HG03103 (cell line): ENCODE measurements around the gene RAF1.
A peak's percentile ranks its signal among the peaks of the same experiment; 100 is the strongest.
"Not testable (repeated sequence)": the region's sequence is repeated elsewhere in the genome, so short reads cannot be mapped to it uniquely, and the experiment has no call there.

ENCODE experiments used
- ATAC-seq: cut with Tn5 transposase; IDR thresholded peaks from one replicate; pipeline ENCODE4 v1.9.1; 2021; ENCODE audit warnings: low read depth; ENCODE audit not compliant: unreplicated experiment

The RAF1 gene

DNA sequence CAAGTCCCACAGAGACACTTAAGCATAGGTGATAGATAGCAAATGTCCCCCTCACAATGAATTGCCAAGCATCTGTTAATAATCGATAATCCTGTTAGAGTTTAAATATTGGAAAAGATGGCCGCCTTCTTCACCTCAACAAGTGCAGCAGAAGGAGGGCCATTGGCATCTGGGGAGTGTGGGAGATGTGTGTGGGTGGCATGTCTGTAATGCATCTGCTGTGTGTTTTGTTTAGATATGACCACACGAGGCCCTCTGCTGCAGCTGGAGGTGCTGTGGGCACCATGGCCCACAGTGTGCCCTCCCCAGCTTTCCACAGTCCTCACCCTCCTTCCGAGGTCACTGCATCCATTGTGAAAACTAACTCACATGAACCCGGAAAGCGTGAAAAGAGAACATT is 94.1 kb downstream of the RAF1 start:
- no peak for ATAC-seq

DNA sequence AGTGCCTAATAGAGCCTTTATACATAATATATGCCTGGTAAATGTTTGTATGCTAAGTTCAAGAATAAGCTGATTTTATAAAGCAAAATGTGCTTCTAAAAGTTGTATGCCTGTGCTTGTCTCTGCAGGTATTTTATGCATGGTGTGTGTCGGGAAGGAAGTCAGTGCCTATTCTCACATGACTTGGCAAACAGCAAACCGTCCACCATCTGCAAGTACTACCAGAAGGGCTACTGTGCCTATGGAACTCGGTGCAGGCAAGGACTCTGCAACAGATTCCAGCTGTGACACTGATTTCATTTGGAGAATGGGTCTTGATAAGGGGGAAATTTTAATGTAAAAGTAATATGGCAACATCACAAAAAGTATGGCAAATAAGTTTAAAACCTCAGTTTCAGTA is 95.2 kb downstream of the RAF1 start:
- ATAC-seq: no peak

DNA sequence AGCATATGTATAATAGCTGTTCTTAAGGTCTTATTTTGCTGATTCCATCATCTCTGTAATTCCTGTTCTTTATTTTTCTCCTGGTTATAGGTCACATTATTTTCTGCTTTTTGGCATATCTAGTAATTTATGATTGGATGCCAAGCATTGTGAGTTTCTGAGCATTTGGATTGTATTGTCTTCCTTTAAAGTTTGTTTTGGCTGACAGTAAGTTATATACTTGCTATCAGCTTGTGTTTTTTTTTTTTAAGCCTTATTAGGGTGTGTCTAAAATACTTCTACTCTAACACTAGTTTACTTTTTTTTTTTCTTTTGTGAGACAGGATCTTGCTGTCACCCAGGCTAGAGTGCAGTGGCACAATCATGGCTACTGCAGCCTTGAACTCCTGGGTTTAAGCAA is 96.9 kb downstream of the RAF1 start:
- no peak for ATAC-seq

DNA sequence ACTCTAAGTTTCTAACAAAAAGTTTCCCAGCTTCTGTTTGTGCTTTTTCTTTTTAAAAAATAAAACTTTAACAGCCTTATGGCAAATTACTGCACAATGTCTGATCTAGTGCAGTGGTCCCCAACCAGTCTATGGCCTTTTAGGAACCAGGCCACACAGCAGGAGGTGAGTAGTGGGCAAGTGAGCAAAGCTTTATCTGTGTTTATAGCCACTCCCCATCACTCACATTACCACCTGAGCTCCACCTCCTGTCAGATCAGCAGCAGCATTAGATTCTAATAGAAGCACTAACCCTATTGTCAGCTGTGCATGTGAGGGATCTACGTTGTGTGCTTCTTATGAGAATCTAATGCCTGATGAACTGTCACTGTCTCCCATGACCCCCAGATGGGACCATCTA is 101.5 kb downstream of the RAF1 start:
- no peak for ATAC-seq

DNA sequence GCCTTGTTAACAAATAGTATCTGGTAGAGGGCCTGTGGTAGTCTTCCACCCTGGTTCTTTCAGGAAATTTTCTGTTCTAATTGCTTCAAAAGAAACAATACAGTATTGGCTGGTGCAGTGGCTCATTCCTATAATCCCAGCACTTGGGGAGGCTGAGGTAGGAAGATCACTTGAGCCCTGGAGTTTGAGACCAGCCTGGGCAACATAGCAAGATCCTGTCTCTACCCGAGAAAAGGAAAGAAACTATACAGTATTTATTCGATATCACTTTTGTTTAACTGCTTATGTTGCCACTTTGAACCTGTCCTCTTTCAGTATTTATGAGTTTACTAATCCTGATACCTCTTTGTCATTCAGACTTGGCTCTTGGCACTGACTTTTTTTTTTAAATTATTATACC is 102.5 kb downstream of the RAF1 start:
- ATAC-seq: no peak

DNA sequence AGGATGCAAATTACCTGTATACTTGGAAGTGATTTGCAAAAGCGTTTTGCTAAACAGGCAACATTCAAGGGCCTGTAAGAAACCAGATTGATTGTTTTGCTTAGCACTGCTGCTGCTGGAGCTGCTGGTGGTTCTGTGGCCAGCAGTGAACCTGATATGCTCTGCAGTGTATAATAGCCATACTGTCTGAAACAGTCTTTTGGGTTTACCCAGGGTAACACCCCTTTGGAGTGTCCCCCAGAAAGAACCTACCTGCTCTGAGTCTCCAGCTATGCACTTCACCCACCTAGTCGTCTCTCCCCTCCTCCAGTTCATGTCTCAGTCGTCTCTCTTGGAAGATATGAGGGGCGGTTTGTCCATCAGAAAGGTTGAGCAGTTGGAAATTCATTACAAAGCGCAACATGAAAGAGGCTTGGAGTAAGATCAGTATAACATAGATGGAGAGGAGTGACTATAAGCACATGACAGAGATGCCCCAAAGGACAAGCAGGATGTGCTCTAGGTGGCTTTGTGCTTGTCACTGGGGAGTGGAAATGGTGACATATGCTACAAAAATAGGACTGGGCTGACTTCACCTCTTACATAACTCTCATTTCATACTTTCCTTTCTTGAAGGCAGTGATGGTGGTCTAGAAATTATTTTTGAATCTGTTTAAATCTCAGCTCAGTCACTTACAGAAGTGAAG is 103.3 kb downstream of the RAF1 start:
- peak; percentile 48 for ATAC-seq

DNA sequence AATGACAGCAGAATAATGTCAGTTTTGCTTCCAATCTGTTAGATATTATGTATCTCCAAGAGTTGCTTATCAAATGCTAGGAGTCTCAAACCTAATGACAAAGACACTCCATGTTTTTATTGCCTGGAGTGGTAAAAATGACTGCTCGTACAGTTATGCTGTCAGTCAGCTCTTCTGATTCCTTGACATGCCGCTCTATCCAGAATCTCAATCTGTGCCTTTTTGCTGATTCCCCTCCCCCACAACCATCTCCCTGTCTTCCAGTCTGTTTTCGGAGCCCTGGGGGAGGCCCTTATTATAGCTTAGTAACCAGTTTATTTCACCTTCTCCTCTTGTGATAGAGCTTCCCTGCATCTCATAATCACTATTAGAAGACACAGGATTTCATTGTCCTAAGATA is 104.4 kb downstream of the RAF1 start:
- ATAC-seq: no peak

DNA sequence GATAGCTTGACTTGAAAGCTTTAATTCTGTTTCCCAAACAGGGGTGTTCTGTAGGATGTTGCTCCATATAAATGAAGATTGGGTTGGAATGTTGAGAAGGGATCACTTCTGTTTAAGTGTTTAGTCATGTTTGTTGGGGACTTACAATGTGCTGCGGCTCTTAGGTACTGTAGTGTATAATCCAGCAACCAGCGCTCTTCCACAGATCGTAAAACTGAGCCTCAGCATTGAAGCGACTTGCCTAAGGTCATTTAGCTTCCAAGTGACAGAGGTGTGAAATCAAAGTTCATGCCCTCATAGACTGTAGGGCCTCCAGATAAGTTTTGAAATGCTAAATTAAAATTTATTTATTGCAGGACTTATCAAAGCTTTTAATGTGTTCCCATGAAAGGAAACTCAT is 105.2 kb downstream of the RAF1 start:
- no peak for ATAC-seq

DNA sequence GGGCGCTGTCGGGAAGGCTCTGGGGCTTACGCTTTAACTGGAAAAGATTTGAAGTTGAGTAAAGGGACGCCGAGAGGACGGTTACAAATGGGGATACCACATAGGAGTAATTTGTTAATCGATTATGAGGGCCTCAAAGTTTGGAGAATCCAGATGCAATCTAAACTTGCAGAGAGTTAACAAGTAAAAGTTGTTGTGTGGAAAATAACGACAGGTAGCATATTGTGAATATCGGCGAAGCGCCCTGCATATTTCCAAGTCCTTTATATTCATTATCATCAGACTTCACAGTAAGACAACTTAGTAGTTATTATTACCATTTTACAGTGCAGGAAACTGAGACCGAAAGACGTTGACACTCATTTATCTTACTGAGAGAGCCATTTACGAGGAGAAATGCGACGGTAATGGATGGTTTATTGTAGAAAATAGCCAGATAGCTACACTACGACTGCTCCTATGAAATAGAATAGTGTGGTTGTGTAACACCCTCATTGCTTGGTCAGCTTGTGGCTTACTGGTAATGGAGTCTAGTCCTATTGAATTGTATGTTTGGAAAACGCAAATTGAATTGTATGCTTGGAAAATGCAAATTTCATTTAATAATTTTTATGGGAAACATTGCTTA is 106.3 kb downstream of the RAF1 start:
- no peak for ATAC-seq

DNA sequence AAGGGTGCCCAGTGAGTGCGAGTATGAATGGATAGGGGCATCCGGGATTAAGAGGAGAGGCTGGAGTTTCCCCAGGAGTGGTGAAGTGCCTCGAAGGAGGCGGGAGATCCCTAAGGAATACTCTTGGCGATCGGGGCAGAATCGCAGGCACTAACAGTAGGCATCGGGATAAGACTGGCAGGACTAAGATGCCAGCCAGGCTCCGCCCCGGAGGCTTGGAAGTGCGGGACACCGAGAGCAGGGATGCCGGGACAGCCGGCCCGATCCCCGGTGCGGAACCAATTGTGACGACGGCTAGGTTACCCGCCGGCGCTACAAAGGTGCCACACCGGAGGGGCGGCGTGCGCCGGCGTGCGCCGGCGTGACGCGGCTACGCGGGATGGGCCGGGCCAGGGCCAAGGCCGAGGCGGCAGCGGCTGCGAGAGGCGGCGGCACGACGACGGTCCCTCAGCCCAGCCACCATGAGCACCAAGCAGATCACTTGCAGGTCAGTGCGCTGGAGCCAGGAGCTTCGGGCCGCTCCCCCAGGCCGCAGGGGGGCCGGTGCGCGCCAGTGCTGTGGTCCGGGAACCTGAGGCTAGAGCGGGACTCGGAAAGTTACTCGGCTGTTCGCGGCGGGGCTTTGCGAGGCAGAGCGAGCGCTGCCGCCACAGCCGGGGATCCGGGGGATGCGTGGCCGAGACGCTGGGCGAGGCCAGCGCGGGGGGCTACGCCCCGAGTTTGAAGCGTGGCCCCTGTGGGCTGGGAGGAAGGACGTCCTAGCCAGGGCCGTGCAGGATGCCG is 107.0 kb downstream of the RAF1 start, which contains the start of gene MKRN2:
MKRN2 (plus strand) TSS at position 398 of the 783 bp plus-strand sequence; CDS start at position 462, 64 bp downstream.
- peak; percentile 64 for ATAC-seq

DNA sequence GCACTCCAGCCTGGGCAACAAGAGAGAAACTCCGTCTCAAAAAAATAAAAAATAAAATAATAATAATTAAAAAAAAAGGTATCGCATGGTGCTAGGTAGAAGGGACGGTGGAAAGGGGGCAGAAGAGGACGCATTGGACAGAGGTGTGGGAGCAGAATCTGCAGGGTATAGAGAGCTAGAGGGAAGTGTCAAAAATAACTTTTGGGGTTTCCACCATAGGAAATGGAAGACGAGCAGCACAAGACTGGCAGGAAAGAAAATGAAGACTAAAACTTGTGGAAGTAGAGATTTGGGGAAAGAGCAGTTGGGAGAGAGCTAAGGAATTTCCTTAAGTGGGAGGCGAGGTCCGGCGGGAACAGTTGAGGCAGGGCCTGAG is 107.6 kb downstream of the RAF1 start:
- no peak for ATAC-seq

DNA sequence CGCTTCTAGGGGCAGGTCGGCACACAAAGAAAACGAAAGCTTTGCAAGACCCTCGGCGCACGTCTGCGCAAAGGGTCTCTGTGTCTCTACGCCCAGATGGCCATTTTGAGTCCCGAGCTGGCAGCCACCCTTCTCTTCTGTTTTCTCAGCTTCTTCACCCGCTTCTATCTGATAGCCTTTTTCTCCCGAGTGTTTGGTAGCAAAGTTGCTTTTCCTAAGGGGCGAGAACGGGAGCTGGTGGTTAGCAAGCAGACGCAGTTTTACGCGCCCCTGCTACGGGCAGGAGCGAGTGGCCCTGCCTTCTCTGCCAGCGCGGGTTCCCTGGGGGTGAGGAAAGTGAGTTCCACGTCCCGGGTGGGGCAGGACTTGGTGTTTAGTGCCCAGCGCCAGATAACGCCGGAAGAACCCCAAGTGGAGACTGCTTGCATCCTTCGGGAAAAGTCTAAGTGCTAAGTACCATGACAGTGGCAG is 110.0 kb downstream of the RAF1 start:
- ATAC-seq: no peak

DNA sequence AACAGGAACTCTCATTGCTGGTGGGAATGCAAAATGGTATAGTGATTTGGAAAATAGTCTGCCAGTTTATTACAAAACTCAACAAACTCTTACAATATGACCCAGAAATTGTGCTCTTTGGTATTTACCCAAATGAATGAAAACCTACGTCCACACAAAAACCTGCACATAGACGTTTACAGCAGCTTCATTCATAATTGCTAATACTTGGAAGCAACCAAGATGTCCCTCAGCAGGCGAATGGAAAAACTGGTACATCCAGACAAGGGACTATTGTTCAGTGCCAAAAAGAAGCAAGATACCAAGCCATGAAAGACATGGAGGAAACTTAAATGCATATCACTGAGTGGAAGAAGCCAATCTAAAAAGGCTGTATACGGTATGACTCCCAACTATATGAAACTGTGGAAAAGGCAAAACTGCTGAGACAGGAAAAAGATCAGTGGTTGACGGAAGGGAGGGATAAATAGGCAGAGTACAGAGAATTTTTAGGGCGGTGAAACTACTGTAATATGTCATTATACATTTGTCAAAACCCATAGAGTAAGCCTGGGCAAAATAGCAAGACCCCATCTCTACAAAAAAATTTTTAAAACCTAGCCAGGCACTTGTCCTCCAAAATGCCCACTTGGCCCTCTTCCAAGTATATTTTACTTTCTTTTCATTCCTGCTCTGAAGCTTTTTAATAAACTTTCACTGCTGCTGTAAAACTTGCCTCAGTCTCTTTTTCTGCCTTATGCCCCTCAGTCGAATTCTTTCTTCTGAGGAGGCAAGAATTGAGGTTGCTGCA is 113.8 kb downstream of the RAF1 start:
- no peak for ATAC-seq

DNA sequence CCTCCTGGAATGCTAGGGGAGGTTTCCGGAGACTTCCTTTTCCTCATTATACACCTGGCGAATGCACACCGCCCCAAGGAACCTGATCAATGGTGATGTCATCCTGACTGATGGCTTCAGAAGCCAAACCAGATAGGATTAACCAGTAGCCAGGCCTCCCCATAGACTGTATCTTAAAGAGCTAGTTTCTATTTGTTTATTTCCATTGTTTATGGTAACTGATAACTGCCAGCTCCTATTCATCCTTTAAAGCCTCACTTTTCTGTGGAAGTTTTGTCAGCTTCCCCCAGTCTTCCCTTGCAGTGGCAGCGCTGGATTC is 118.5 kb downstream of the RAF1 start, which contains the start of gene MKRN2OS:
MKRN2OS (minus strand) TSS at position 27 of the 319 bp plus-strand sequence. CDS start 35 bp downstream, outside the sequence.
- ATAC-seq: no peak

DNA sequence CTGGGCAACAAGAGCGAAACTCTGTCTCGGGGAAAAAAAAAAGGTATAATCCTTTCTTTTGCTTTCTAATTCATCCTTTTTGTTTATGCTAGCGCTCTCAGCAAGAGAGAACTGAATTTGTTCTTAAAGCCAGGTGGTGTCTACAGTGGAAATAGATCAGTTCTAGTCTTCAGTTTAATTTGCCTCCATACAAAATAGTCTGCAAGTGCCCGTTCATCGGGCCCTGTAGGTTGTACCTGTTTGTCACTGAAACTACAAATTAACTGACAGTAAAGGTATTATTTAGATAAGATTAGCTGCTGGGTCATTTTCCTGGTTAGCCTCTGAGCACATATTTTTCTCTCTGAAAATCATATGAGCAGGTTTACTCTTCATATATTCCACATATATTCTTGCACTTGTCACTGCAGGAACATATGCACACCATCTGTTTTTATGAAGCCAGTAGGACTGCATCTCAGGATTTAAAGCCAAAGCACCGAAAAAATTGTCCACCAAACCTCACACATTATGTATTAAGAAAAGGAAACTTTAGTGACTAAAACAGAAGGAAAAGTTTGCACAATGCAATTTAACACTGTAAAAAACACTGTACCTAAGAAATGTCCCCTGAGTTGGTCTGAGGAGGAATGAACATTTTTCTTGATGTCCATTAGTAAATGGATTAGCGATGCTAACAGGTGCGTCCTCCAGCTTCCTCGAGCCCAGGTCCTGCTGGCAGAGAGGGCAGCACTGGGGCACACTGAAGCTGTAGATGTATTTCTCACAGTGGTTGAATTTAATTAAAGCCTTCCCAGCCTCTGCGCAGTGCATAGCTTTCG is 119.1 kb downstream of the RAF1 start:
- no peak for ATAC-seq

DNA sequence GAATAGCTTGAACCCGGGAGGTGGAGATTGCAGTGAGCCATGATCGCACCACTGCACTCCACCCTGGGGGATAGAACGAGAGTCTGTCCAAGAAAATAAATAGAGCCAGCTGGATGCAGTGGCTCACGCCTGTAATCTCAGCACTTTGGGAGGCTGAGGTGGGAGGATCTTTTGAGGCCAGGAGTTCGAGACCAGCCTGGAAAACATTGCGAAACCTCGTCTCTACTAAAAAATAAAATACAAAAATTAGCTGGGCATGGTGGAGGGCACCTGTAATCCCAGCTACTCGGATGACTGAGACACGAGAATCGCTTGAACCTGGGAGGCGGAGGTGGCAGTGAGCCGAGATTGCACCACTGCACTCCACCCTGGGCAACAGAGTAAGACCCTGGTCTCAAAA is 120.4 kb downstream of the RAF1 start:
- ATAC-seq: not testable (repeated sequence)

DNA sequence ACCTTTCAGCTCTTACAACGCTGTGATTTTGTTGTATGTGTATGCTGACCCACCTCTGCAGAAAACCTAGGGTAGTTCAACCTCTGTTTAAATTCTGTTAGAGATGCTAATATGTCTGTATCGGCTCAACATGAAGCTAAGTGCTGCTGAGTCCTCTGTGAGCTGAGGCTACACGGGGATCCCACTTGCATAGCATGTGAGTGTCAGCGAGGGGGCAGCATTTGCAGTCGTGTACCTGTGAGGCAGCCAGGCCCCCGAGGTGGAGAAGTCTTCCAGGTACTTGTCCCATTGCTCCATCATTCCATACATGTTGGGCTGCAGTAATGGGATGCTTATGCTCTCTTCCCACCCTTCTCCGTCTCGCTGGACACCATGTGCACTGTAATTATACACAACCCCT is 122.3 kb downstream of the RAF1 start:
- no peak for ATAC-seq

DNA sequence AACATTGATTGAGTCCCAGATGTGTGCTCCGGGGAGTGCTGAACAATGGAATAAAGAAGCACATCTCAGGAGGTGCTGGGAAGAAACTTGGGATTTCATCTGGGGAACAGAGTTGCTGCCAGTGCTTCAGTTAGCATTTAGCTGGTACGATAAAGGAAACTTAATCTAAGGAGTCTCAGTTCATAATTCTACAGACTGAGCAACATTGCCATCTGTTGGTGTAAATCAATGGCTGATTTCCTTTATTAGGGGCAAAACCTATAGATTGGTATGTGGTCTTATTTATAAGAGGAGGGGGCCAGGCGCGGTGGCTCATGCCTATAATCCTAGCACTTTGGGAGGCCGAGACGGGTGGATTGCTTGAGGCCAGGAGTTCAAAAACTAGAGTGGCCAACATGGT is 127.5 kb downstream of the RAF1 start:
- no peak for ATAC-seq
